Liver (tissue), 9 donors: ENCODE measurements around the gene CCSER2. TPM values are rescaled to one million over a fixed set of nuclear protein-coding genes. Genes with fewer than 3 reads are reported as not detected.
"Not testable (repeated sequence)": the region's sequence is repeated elsewhere in the genome, so short reads cannot be mapped to it uniquely, and the experiment has no call there.

Experiments
- DNase-seq: peaks from one replicate; pipeline ENCODE4 v3.0.0-alpha.2; 2017; ENCODE audit warnings: low spot score
- H3K27ac ChIP-seq, 2 donors: one replicate each; pipeline ENCODE4 v1.7.0; 2013; ENCODE audit warnings: inconsistent platforms in 2 of 2, low read length in 2 of 2, control low read depth in 1 of 2, low read depth in 1 of 2, mild to moderate bottlenecking in 1 of 2
- H3K27me3 ChIP-seq, 4 donors: one replicate each; pipeline versions ENCODE4 v1.6.1 to v1.7.0; 2013; ENCODE audit warnings: low read length in 3 of 4, inconsistent platforms in 1 of 4, mild to moderate bottlenecking in 1 of 4, moderate library complexity in 1 of 4; ENCODE audit not compliant: control insufficient read depth in 4 of 4, insufficient read depth in 4 of 4
- H3K36me3 ChIP-seq, 4 donors: one replicate each; pipeline versions ENCODE4 v1.6.1 to v1.7.0; 2013; ENCODE audit warnings: low read length in 3 of 4, mild to moderate bottlenecking in 3 of 4, low read depth in 1 of 4, moderate library complexity in 1 of 4; ENCODE audit not compliant: control insufficient read depth in 4 of 4, insufficient read depth in 3 of 4
- H3K4me1 ChIP-seq, 4 donors: one replicate each; pipeline versions ENCODE4 v1.6.1 to v1.7.0; 2013; ENCODE audit warnings: low read length in 3 of 4, mild to moderate bottlenecking in 3 of 4, moderate library complexity in 1 of 4; ENCODE audit not compliant: control insufficient read depth in 4 of 4, insufficient read depth in 4 of 4
- H3K4me3 ChIP-seq, 3 donors: one replicate each; pipeline versions ENCODE4 v1.6.1 to v1.7.0; 2013; ENCODE audit warnings: low read length in 3 of 3, control low read depth in 1 of 3, low read depth in 1 of 3, mild to moderate bottlenecking in 1 of 3
- H3K9ac ChIP-seq, 2 donors: one replicate each; pipeline ENCODE4 v1.7.0; 2013; ENCODE audit warnings: low read length in 2 of 2, mild to moderate bottlenecking in 2 of 2, moderate library complexity in 2 of 2, control low read depth in 1 of 2, low read depth in 1 of 2
- H3K9me3 ChIP-seq, 4 donors: one replicate each; pipeline versions ENCODE4 v1.6.1 to v1.7.0; 2013; ENCODE audit warnings: low read length in 3 of 4; ENCODE audit not compliant: control insufficient read depth in 4 of 4
- GABPA ChIP-seq, 2 donors: IDR thresholded peaks in 1 of 2; conservative IDR thresholded peaks in 1 of 2; 2 replicates each; pipeline ENCODE4 v1.6.1; 2016; ENCODE audit warnings: antibody characterized with exemption in 2 of 2, mild to moderate bottlenecking in 1 of 2, moderate library complexity in 1 of 2
- JUND ChIP-seq, 2 donors: IDR thresholded peaks; 2 replicates each; pipeline ENCODE4 v1.6.1; 2016; ENCODE audit warnings: antibody characterized with exemption in 2 of 2
- RAD21 ChIP-seq, 2 donors: IDR thresholded peaks; 2 replicates each; pipeline ENCODE4 v1.6.1; 2016; ENCODE audit warnings: antibody characterized with exemption in 2 of 2, mild to moderate bottlenecking in 2 of 2
- RXRA ChIP-seq, 2 donors: IDR thresholded peaks; 2 replicates each; pipeline ENCODE4 v1.6.1; 2017 to 2018; ENCODE audit warnings: antibody characterized with exemption in 2 of 2, mild to moderate bottlenecking in 1 of 2
- ZBTB33 ChIP-seq: IDR thresholded peaks from 2 replicates; pipeline ENCODE4 v1.6.1; 2016; ENCODE audit warnings: antibody characterized with exemption
- WGBS: extraction: QIAGEN DNeasy Blood & Tissue Kit; methylation state at CpG from one replicate; pipeline ENCODE4 v1.1.7; 2013; 5-methylcytosine and 5-hydroxymethylcytosine counted together
- polyA plus RNA-seq, 2 donors: library from polyadenylated mRNA; stranded (reverse) in 1 of 2; unstranded in 1 of 2; fragments of 200-250 nt in 1 of 2; fragments of >200 nt in 1 of 2; fragmentation: Nextera tagmentation in 1 of 2; extraction: Ambion mirVana in 1 of 2; gene quantifications; one replicate each; pipeline versions ENCODE4 v1.2.1 to v1.2.3, GENCODE V29; 2013 to 2015
- total RNA-seq, 2 donors: library from RNA; depleted of rRNA; stranded (reverse); fragments of >200 nt; gene quantifications; one replicate each; pipeline ENCODE4 v1.2.3, GENCODE V29; 2014
- donor health status: healthy.
- donor health status: healthy.
- donor health status: healthy.
- donor health status: healthy.
- donor health status: healthy.

CCSER2 gene
- total and polyA plus RNA-seq, 4 donors = 5.6 to 18.2 (median 12.1) TPM

- H3K27ac ChIP-seq, H3K4me3 ChIP-seq, DNase-seq, H3K27me3 ChIP-seq, H3K9me3 ChIP-seq, H3K4me1 ChIP-seq, H3K9ac ChIP-seq, H3K36me3 ChIP-seq: not testable (repeated sequence)
- WGBS = 95% methylated on average over 7 of the region's 7 CpGs
Measured at GRCh38 chr10:84525807-84526182, 197.4 kb downstream of the CCSER2 start.

GRCh38 chr10:84527386-84527785 is 199.0 kb downstream of the CCSER2 start:
- not testable (repeated sequence) for H3K27me3 ChIP-seq, H3K36me3 ChIP-seq, H3K27ac ChIP-seq, H3K9me3 ChIP-seq, H3K9ac ChIP-seq, H3K4me1 ChIP-seq, H3K4me3 ChIP-seq, DNase-seq
- 83% methylated on average over 5 of the region's 5 CpGs for WGBS

- not testable (repeated sequence) for DNase-seq, H3K4me3 ChIP-seq, H3K9ac ChIP-seq, H3K9me3 ChIP-seq, H3K36me3 ChIP-seq, H3K27ac ChIP-seq, H3K27me3 ChIP-seq, H3K4me1 ChIP-seq
- WGBS = 83% methylated on average over 5 of the region's 5 CpGs
Measured at GRCh38 chr10:84528526-84528925, 200.1 kb downstream of the CCSER2 start.

- no peak overlapping the region for H3K4me3 ChIP-seq
- 94% methylated on average over 9 of the region's 9 CpGs for WGBS
Measured at GRCh38 chr10:84530724-84531325, 202.4 kb downstream of the CCSER2 start.

GRCh38 chr10:84531396-84531795 is 203.0 kb downstream of the CCSER2 start:
- Histone ChIP-seq H3K27ac (no peak overlapping the region), H3K4me3 (no peak overlapping the region), H3K27me3 (no peaks in the 10 kb centered on the region), H3K36me3 (no peaks in the 10 kb centered on the region), H3K9me3 (no peaks in the 10 kb centered on the region), H3K4me1 (no peaks in the 10 kb centered on the region), H3K9ac (no peak overlapping the region)
- DNase-seq = no peak
- TF ChIP-seq RAD21 (IDR thresholded peaks at IDR 0.05) = no peak
- WGBS = 84% methylated on average over 2 of the region's 2 CpGs

More at GRCh38 chr10:84530724-84531325, 202.4 kb downstream of the CCSER2 start:
- Histone ChIP-seq H3K36me3 (no peaks in the 10 kb centered on the region), H3K4me1 (no peaks in the 10 kb centered on the region), H3K27ac (no peak overlapping the region), H3K9ac (no peak overlapping the region), H3K27me3 (no peaks in the 10 kb centered on the region), H3K9me3 (no peaks in the 10 kb centered on the region)
- no peak for DNase-seq
- TF ChIP-seq GABPA (IDR thresholded peaks at IDR 0.05 in 1 of 2, conservative IDR thresholded peaks at IDR 0.05 in 1 of 2) (no peak), RXRA (IDR thresholded peaks at IDR 0.05) (no peak), ZBTB33 (no peak), JUND (IDR thresholded peaks at IDR 0.05) (no peak)
